Stomach (tissue), 9 donors: Measurements from ENCODE around the gene FAM234B. TPM values are rescaled to one million over a fixed set of nuclear protein-coding genes. Genes with fewer than 3 reads are reported as not detected.

Experiments used
- DNase-seq, 2 donors: peaks; one replicate each; pipeline versions ENCODE4 v3.0.0 to v3.0.0-alpha.2; 2013 to 2019
- H3K27ac ChIP-seq, 5 donors: fragments of 200-600 bp in 4 of 5; sonication (generic) in 4 of 5; one replicate each; pipeline ENCODE4 v1.5.1; 2013 to 2019; ENCODE audit warnings: mild to moderate bottlenecking in 1 of 5, moderate library complexity in 1 of 5
- H3K27me3 ChIP-seq, 3 donors: fragments of 200-600 bp; sonication (generic); one replicate each; pipeline ENCODE4 v1.5.1; 2017 to 2019; ENCODE audit warnings: mixed run types in 1 of 3
- H3K36me3 ChIP-seq, 4 donors: fragments of 200-600 bp; sonication (generic); 1 replicate in 3 of 4; 2 replicates in 1 of 4; pipeline ENCODE4 v1.5.1; 2016 to 2019
- H3K4me1 ChIP-seq, 4 donors: fragments of 200-600 bp; sonication (generic); one replicate each; pipeline ENCODE4 v1.5.1; 2016 to 2019
- H3K4me3 ChIP-seq, 4 donors: fragments of 200-600 bp; sonication (generic) in 3 of 4; one replicate each; pipeline ENCODE4 v1.5.1; 2016 to 2019; ENCODE audit warnings: mild to moderate bottlenecking in 1 of 4
- H3K9me3 ChIP-seq, 4 donors: fragments of 200-600 bp; sonication (generic); one replicate each; pipeline ENCODE4 v1.5.1; 2016 to 2019
- CTCF ChIP-seq, 7 experiments: fragments of 450-650 bp in 4 of 7; fragments of 200-600 bp in 3 of 7; sonication (generic) in 3 of 7; IDR thresholded peaks; one replicate each; pipeline ENCODE4 v1.5.1; 2016 to 2019; ENCODE audit warnings: antibody characterized with exemption in 7 of 7, control low read depth in 2 of 7, mild to moderate bottlenecking in 1 of 7
- EP300 ChIP-seq: sonication (generic); formaldehyde crosslinking; IDR thresholded peaks from one replicate; pipeline ENCODE4 v1.6.1; 2017; ENCODE audit warnings: antibody characterized with exemption
- POLR2A ChIP-seq, 4 donors: fragments of 450-650 bp; IDR thresholded peaks; one replicate each; pipeline ENCODE4 v1.6.1; 2016; ENCODE audit warnings: antibody characterized with exemption in 4 of 4, control low read depth in 2 of 4, mild to moderate bottlenecking in 1 of 4, moderate library complexity in 1 of 4
- POLR2AphosphoS5 ChIP-seq, 3 donors: sonication (generic); formaldehyde crosslinking; IDR thresholded peaks; one replicate each; pipeline ENCODE4 v1.6.1; 2016; ENCODE audit warnings: antibody characterized with exemption in 3 of 3
- WGBS, 5 donors: extraction: QIAGEN DNeasy Blood & Tissue Kit in 3 of 5; methylation state at CpG; one replicate each; pipeline versions ENCODE4 v1.1.5 to v1.1.7; 2013 to 2018; 5-methylcytosine and 5-hydroxymethylcytosine counted together
- intact Hi-C: fragments of 100-400 bp; cut with DNase I; formaldehyde crosslinking; loops from one replicate; pipeline ENCODE4 v1.15.1; 2023; ENCODE audit warnings: low total_unique reads
- polyA plus RNA-seq, 3 donors: library from polyadenylated mRNA; stranded (reverse); fragments of 200-250 nt; gene quantifications; one replicate each; pipeline ENCODE4 v1.2.3, GENCODE V29; 2013
- total RNA-seq, 5 donors: library from RNA; depleted of rRNA; stranded (reverse); fragments of >200 nt; gene quantifications; one replicate each; pipeline versions ENCODE4 v1.1.0 to v1.2.3, GENCODE V29; 2014 to 2016
- donor health status: healthy with polysubstance abuse.
- donor health status: Bipolar disorder and iron deficiency.
- donor health status: healthy.

The FAM234B gene
- total and polyA plus RNA-seq, 8 donors, result 0.87 to 6.2 (median 2.5) TPM; not detected in 2

DNA sequence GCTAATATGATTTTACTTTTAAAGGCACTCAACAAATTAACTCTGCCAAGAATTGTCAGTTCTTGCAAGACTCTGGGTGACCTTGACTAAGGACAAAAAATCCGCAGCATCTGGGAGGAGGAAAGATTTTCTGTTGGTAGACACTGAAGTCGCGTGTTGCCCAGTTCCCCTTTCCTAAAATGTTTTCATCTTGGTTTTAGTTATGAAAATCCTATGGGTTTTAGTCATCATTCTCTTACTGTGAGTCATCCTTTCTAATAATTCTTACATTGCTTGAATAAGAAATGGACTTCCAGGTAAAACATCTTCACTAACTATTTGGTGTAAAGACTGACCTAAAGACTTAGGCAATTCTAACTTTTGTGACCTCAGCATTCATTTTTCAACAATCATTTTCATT lies 50.2 kb downstream of the FAM234B start:
- TF ChIP-seq POLR2A (IDR thresholded peaks at IDR 0.05), result no peak
- TF ChIP-seq POLR2AphosphoS5 (IDR thresholded peaks at IDR 0.05), result no peak
- no peak for TF ChIP-seq EP300
- no peak for TF ChIP-seq CTCF (IDR thresholded peaks at IDR 0.05)
- Histone ChIP-seq H3K27ac (no peak overlapping the region), H3K4me3 (no peak overlapping the region), H3K9me3 (no peaks in the 10 kb centered on the region), H3K4me1 (peaks cover 5 to 42% (median 22%) of the 10 kb centered on the region in 4 donors), H3K36me3 (no peaks in the 10 kb centered on the region), H3K27me3 (no peaks in the 10 kb centered on the region)
- intact Hi-C loops, result no loop called here
- DNase-seq, result no peak
- WGBS, 5 donors, result 53 to 84% (median 71%) methylated on average over 3 of the region's 3 CpGs

- WGBS, 5 donors, result 68 to 83% (median 74%) methylated on average over 8 of the region's 8 CpGs
- peak in 1 of 2 donors; percentile 40 for DNase-seq
- TF ChIP-seq EP300, result no peak
- TF ChIP-seq POLR2A (IDR thresholded peaks at IDR 0.05), result no peak
- no peak for TF ChIP-seq CTCF (IDR thresholded peaks at IDR 0.05)
- no peak for TF ChIP-seq POLR2AphosphoS5 (IDR thresholded peaks at IDR 0.05)
- Histone ChIP-seq H3K27me3 (no peaks in the 10 kb centered on the region), H3K27ac (no peak overlapping the region), H3K9me3 (no peaks in the 10 kb centered on the region), H3K4me3 (no peak overlapping the region), H3K4me1 (peaks cover 9 to 53% (median 28%) of the 10 kb centered on the region in 4 donors), H3K36me3 (no peaks in the 10 kb centered on the region)
- intact Hi-C loops, result loop anchor here (5.0 kb wide), 1 partner anchor 117 kb away; no protein-coding TSS in a partner anchor
Observed at GRCh38 chr12:13095266-13095995, 51.2 kb downstream of the FAM234B start.

GRCh38 chr12:13097491-13098011 lies 53.4 kb downstream of the FAM234B start:
- peak in 1 of 2 donors; percentile 49 for DNase-seq
- Histone ChIP-seq H3K4me3 (peak overlapping the region in 2 of 4 donors; percentile 21 to 34), H3K27ac (peak overlapping the region in 4 of 5 donors; percentile 91 to 95 (median 94)), H3K36me3 (no peaks in the 10 kb centered on the region), H3K4me1 (peaks cover 18 to 71% (median 46%) of the 10 kb centered on the region in 4 donors), H3K9me3 (no peaks in the 10 kb centered on the region), H3K27me3 (no peaks in the 10 kb centered on the region)
- TF ChIP-seq POLR2AphosphoS5 (IDR thresholded peaks at IDR 0.05) (no peak), POLR2A (IDR thresholded peaks at IDR 0.05) (no peak), CTCF (IDR thresholded peaks at IDR 0.05) (no peak), EP300 (no peak)
- WGBS, 5 donors, result 42 to 57% (median 51%) methylated on average over 9 of the region's 9 CpGs
- intact Hi-C loops, result loop anchor here (5.0 kb wide), 1 partner anchor 115 kb away; no protein-coding TSS in a partner anchor

DNA sequence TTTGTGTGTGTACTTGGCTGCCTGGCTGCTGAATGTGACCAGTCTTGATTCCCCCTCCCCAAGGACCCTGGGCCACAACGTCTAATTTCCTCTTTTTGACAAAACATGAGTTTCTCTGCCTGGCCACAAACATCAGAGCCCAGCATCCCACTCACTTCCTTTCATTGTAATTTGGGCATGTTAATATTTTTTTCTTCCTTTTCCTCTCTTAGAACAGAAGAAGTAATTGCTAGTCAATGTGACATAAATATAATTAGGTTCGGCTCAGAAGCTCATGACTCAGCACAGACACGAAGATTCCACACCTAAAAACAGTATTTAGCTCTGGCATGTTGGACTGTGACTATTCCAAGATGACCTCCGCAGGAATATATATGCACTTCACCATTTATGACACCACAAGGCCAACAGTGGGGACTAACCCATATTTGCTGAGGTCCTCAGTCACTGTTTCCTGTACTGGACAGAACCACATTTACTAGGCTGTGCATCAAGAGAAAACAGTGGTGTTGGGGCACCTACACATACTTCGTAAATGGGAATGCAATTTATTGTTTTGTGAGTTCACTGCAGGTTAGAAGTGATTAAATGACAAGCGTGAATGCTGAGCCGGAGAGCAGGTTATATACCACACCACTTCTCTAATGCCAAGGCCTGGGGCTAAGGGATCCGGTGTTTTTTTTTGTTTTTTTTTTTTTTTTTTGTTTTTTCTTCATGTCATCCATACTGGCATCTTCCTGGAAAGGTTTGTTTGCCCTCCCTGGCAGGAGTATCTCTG lies 55.1 kb downstream of the FAM234B start:
- Histone ChIP-seq H3K27me3 (no peaks in the 10 kb centered on the region), H3K27ac (peak overlapping the region; percentile 9 to 95 (median 94)), H3K9me3 (no peaks in the 10 kb centered on the region), H3K36me3 (no peaks in the 10 kb centered on the region), H3K4me1 (peaks cover 18 to 63% (median 46%) of the 10 kb centered on the region in 4 donors), H3K4me3 (no peak overlapping the region)
- TF ChIP-seq POLR2AphosphoS5 (IDR thresholded peaks at IDR 0.05) (no peak), EP300 (no peak), POLR2A (IDR thresholded peaks at IDR 0.05) (no peak), CTCF (IDR thresholded peaks at IDR 0.05) (no peak)
- peak in 1 of 2 donors; percentile 58 for DNase-seq
- intact Hi-C loops, result loop anchor here (5.0 kb wide), 1 partner anchor 113 kb away; no protein-coding TSS in a partner anchor
- 65 to 79% (median 78%) methylated on average over 8 of the region's 8 CpGs for WGBS, 5 donors
